ENCODE results near the gene BICDL1. TPM values are rescaled to one million over a fixed set of nuclear protein-coding genes. Genes with fewer than 3 reads are reported as not detected.
"Not testable (repeated sequence)": the region's sequence is repeated elsewhere in the genome, so short reads cannot be mapped to it uniquely, and the experiment has no call there.

The BICDL1 gene
- total RNA-seq, 2 experiments from 2014 or later: 51.2 to 65.9 TPM

GRCh38 chr12:120010661-120011230 is 21.7 kb downstream of the BICDL1 start:
- H3K9me3 Mint-ChIP-seq: no peaks in the 10 kb centered on the region
- ChIA-PET CTCF (interaction anchor here (0.9 to 1.9 kb wide), 4 partner anchors 10 to 76 kb away, joined by 3 to 4 read pairs (median 3); partner anchors contain the start of gene BICDL1), POLR2A (no interaction called here)
- no peak overlapping the region for H3K4me3 Mint-ChIP-seq
- H3K36me3 Mint-ChIP-seq (ENCODE audit: low read depth): peaks cover 48% of the 10 kb centered on the region
- peak; percentile 35 for DNase-seq
- peaks cover 94% of the 10 kb centered on the region for H3K4me1 Mint-ChIP-seq
- H3K27ac Mint-ChIP-seq: peak overlapping the region; percentile 96
- no peaks in the 10 kb centered on the region for H3K27me3 Mint-ChIP-seq

- Mint-ChIP-seq H3K27ac (peak overlapping the region; percentile 96), H3K4me1 (peaks cover 88% of the 10 kb centered on the region), H3K36me3 (ENCODE audit: low read depth) (peaks cover 58% of the 10 kb centered on the region), H3K4me3 (peak overlapping the region; percentile 56), H3K9me3 (peaks cover 4% of the 10 kb centered on the region), H3K27me3 (no peaks in the 10 kb centered on the region)
- CTCF ChIA-PET: interaction anchor here (1.1 kb wide), 1 partner anchor 11 kb away, joined by 3 read pairs; no protein-coding TSS in a partner anchor
- peak; percentile 83 for DNase-seq
- POLR2A ChIA-PET: no interaction called here
These were observed 23.1 kb downstream of the BICDL1 start for GRCh38 chr12:120012067-120012621.

DNA sequence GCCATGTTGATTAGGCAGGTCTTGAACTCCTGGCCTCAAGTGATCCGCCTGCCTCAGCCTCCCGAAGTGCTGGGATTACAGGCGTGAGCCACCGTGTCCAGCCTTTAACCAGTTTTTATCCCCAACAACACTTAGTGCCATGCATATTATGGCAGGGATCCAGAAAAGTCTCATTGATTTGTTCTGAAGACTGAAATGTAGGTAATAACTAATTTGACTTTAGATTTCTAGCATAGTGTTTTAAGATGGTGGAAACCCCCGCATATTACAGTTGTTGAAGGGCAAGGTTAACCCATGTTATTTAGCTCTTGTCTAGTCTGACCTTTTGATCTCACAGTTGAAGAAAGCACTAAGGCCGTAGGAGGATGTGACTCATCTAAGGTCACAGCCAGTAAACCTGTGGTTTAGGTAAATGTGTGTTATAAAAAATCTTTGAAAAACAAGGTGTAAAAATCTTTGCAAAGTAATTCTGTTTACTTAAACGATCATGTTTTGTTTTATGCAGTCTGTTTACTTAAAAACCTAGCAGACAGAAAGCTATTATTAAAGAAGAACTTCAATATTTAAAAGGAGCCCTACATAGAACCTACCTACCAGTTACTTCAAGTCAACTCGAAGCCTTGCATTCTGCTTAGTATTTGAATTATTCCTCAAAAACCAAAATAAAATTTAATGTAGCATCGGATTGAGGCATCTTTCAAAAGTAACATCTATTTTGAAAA is 24.8 kb downstream of the BICDL1 start:
- CTCF ChIA-PET: interaction anchor here (1.1 to 1.6 kb wide), 2 partner anchors 13 to 24 kb away, joined by 3 to 5 read pairs; partner anchors contain the start of gene BICDL1

DNA sequence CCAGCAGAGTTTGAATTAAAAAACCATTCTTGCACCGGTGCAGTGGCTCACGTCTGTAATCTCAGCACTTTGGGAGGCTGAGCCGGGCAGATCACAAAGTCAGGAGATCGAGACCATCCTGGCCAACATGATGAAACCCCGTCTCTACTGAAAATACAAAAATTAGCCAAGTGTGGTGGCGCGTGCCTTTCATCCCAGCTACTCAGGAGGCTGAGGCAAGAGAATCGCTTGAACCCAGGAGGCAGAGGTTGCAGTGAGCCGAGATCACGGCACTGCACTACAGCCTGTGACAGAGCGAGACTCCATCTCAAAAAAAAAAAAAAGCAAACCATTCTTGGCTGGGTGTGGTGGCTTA is 25.3 kb downstream of the BICDL1 start:
- peaks cover 52% of the 10 kb centered on the region for H3K36me3 Mint-ChIP-seq (ENCODE audit: low read depth)
- DNase-seq, H3K9me3 Mint-ChIP-seq, POLR2A ChIA-PET, H3K27me3 Mint-ChIP-seq: not testable (repeated sequence)
- peaks cover 77% of the 10 kb centered on the region for H3K4me1 Mint-ChIP-seq
- peak overlapping the region; percentile 96 for H3K27ac Mint-ChIP-seq
- peak overlapping the region; percentile 46 for H3K4me3 Mint-ChIP-seq
- CTCF ChIA-PET: interaction anchor here (0.9 to 1.6 kb wide), 2 partner anchors 12 to 25 kb away, joined by 3 to 5 read pairs; partner anchors contain the start of gene BICDL1

More for the DNA sequence above, 24.8 kb downstream of the BICDL1 start:
- POLR2A ChIA-PET: no interaction called here
- Mint-ChIP-seq H3K36me3 (ENCODE audit: low read depth) (peaks cover 55% of the 10 kb centered on the region), H3K9me3 (peaks cover 4% of the 10 kb centered on the region), H3K27ac (peak overlapping the region; percentile 96), H3K27me3 (no peaks in the 10 kb centered on the region), H3K4me1 (peaks cover 80% of the 10 kb centered on the region), H3K4me3 (peak overlapping the region; percentile 46)
- DNase-seq: peak; percentile 78

DNA sequence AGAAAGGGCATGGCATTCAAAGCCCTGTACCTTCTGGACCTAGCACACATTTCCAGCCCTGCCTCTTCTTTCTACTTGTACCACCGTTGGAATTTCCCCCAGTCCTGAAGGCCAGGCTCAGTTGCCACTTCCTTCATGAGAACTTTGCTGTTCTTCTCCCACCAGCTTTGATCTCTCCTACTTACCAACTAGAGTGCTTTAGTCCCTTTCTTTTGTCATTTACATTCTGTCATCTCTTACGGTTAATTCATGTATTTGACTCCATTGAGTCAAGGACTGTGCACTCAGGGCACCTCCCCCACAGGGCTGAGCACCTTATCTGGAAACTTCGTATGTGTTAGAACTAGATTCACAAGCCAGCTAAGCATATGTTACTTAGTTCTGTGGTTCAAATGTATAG is 26.3 kb downstream of the BICDL1 start:
- Mint-ChIP-seq H3K4me1 (peaks cover 69% of the 10 kb centered on the region), H3K4me3 (peak overlapping the region; percentile 30), H3K27me3 (no peaks in the 10 kb centered on the region), H3K36me3 (ENCODE audit: low read depth) (peaks cover 48% of the 10 kb centered on the region), H3K27ac (peak overlapping the region; percentile 85), H3K9me3 (peaks cover 4% of the 10 kb centered on the region)
- ChIA-PET CTCF (interaction anchor here (0.6 to 1.6 kb wide), 3 partner anchors 11 to 27 kb away, joined by 3 to 4 read pairs (median 3); partner anchors contain the start of gene BICDL1), POLR2A (interaction anchor here (0.9 kb wide), 1 partner anchor 9 kb away, joined by 4 read pairs; no protein-coding TSS in a partner anchor)
- peak; percentile 33 for DNase-seq

- H3K4me3 Mint-ChIP-seq, POLR2A ChIA-PET, H3K9me3 Mint-ChIP-seq, DNase-seq, H3K27me3 Mint-ChIP-seq: not testable (repeated sequence)
- Mint-ChIP-seq H3K4me1 (peaks cover 60% of the 10 kb centered on the region), H3K27ac (peak overlapping the region; percentile 85), H3K36me3 (ENCODE audit: low read depth) (peaks cover 48% of the 10 kb centered on the region)
- CTCF ChIA-PET: interaction anchor here (1.6 kb wide), 1 partner anchor 28 kb away, joined by 3 read pairs; the partner anchor contains the start of gene BICDL1
These were observed 27.2 kb downstream of the BICDL1 start for GRCh38 chr12:120016199-120016598.

DNA sequence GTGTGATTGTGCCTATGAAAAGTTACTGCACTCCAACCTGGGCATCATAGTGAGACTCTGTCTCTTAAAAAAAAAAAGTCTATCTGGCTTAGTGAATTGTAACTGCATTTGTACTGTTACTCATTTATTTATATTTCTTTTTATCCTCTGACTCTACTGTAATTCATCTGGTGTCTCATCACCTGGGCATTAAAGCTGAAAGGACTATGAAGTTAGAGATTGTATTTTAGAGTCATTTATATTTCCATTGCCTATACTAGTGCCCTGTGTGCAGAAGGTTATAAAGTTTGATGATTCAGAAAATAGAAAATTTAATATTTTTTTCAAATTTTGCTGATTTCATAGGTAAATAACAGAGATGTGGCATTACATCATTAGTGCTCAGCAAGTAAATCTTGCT is 30.2 kb downstream of the BICDL1 start:
- H3K27ac Mint-ChIP-seq: no peak overlapping the region
- H3K4me1 Mint-ChIP-seq: peaks cover 30% of the 10 kb centered on the region
- no peak for DNase-seq
- H3K9me3 Mint-ChIP-seq: peaks cover 10% of the 10 kb centered on the region
- CTCF ChIA-PET: interaction anchor here (0.6 kb wide), 1 partner anchor 41 kb away, joined by 3 read pairs; no protein-coding TSS in a partner anchor
- POLR2A ChIA-PET: no interaction called here
- H3K27me3 Mint-ChIP-seq: no peaks in the 10 kb centered on the region
- H3K36me3 Mint-ChIP-seq (ENCODE audit: low read depth): peaks cover 48% of the 10 kb centered on the region
- no peak overlapping the region for H3K4me3 Mint-ChIP-seq

- H3K36me3 Mint-ChIP-seq (ENCODE audit: low read depth): peaks cover 50% of the 10 kb centered on the region
- H3K4me1 Mint-ChIP-seq: peaks cover 24% of the 10 kb centered on the region
- H3K4me3 Mint-ChIP-seq: no peak overlapping the region
- ChIA-PET POLR2A (no interaction called here), CTCF (no interaction called here)
- H3K27ac Mint-ChIP-seq: no peak overlapping the region
- H3K9me3 Mint-ChIP-seq: peaks cover 14% of the 10 kb centered on the region
- no peak for DNase-seq
- no peaks in the 10 kb centered on the region for H3K27me3 Mint-ChIP-seq
These were observed 30.9 kb downstream of the BICDL1 start for GRCh38 chr12:120019938-120020337.

DNA sequence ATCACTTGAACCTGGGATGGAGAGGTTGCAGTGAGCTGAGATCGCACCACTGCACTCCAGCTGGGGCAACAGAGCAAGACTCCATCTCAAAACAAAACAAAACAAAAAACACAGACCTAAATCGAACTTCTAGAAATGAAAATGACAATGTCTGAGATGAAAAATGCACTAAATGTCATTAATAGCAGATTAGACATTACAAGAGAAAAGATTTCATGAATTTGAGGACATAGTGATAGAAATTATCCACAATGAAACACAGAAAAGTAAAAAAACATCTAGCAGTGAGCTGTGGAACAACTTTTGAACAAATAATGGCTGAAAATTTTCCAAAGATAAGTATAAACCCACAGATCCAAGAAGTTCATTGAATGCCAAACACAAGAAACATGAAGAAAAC is 35.2 kb downstream of the BICDL1 start:
- no peaks in the 10 kb centered on the region for H3K4me1 Mint-ChIP-seq
- H3K4me3 Mint-ChIP-seq: no peak overlapping the region
- CTCF ChIA-PET: no interaction called here
- H3K27ac Mint-ChIP-seq: no peak overlapping the region
- POLR2A ChIA-PET: no interaction called here
- H3K27me3 Mint-ChIP-seq: no peaks in the 10 kb centered on the region
- no peak for DNase-seq
- peaks cover 10% of the 10 kb centered on the region for H3K9me3 Mint-ChIP-seq
- H3K36me3 Mint-ChIP-seq (ENCODE audit: low read depth): peaks cover 35% of the 10 kb centered on the region

DNA sequence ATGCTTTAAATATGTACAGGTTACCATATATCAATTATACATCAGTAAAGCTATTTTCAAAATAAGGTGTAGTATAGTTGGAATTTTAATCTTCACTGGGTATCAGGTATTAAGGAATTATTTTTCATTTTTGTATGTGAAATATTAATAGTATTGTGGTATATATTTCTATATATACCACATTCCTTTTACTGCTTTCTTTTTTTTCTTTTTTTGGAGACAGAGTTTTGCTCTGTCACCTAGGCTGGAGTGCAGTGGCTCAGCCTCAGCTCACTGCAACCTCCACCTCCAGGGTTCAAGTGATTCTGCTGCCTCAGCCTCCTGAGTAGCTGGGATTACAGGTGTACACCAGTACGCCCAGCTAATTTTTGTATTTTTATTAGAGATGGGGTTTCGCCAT is 36.6 kb downstream of the BICDL1 start:
- no peaks in the 10 kb centered on the region for H3K27me3 Mint-ChIP-seq
- ChIA-PET POLR2A (no interaction called here), CTCF (interaction anchor here (1.0 to 1.4 kb wide), 2 partner anchors 11 to 18 kb away, joined by 3 read pairs; no protein-coding TSS in a partner anchor)
- H3K9me3 Mint-ChIP-seq: peaks cover 10% of the 10 kb centered on the region
- H3K4me1 Mint-ChIP-seq: no peaks in the 10 kb centered on the region
- H3K4me3 Mint-ChIP-seq: no peak overlapping the region
- H3K36me3 Mint-ChIP-seq (ENCODE audit: low read depth): peaks cover 33% of the 10 kb centered on the region
- DNase-seq: no peak
- H3K27ac Mint-ChIP-seq: no peak overlapping the region

DNA sequence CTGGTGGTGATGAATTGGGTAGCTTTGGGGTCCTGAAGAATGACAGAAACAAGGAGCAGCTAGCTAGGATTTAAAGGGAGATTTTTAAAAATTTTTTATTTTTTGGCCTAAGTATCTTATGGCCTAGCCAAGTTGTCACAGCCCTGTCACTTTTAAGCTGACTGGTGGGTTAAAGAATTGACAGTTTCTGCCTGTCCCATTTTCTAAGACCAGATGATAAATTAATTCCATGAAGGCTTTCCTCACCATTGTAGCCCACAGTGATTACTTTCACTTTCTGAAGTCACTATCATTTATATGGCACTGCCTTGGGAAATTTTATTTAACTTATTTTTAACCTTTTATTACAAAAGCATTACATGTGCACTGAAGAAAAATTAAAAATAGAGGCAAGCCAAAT is 43.2 kb downstream of the BICDL1 start:
- CTCF ChIA-PET: interaction anchor here (0.6 to 1.1 kb wide), 3 partner anchors 25 to 55 kb away, joined by 3 to 5 read pairs (median 4); no protein-coding TSS in a partner anchor
- H3K36me3 Mint-ChIP-seq (ENCODE audit: low read depth): peaks cover 8% of the 10 kb centered on the region
- no peaks in the 10 kb centered on the region for H3K27me3 Mint-ChIP-seq

GRCh38 chr12:120037851-120038250 is 48.8 kb downstream of the BICDL1 start:
- no peak overlapping the region for H3K4me3 Mint-ChIP-seq
- ChIA-PET POLR2A (no interaction called here), CTCF (no interaction called here)
- H3K9me3 Mint-ChIP-seq: no peaks in the 10 kb centered on the region
- H3K36me3 Mint-ChIP-seq (ENCODE audit: low read depth): peaks cover 6% of the 10 kb centered on the region
- DNase-seq: no peak
- no peak overlapping the region for H3K27ac Mint-ChIP-seq
- H3K4me1 Mint-ChIP-seq: peaks cover 14% of the 10 kb centered on the region
- H3K27me3 Mint-ChIP-seq: no peaks in the 10 kb centered on the region

More for the DNA sequence above, 43.2 kb downstream of the BICDL1 start:
- no peak for DNase-seq
- POLR2A ChIA-PET: no interaction called here
- H3K4me3 Mint-ChIP-seq: no peak overlapping the region
- peaks cover 10% of the 10 kb centered on the region for H3K4me1 Mint-ChIP-seq
- H3K9me3 Mint-ChIP-seq: no peaks in the 10 kb centered on the region
- peak overlapping the region; percentile 64 for H3K27ac Mint-ChIP-seq

DNA sequence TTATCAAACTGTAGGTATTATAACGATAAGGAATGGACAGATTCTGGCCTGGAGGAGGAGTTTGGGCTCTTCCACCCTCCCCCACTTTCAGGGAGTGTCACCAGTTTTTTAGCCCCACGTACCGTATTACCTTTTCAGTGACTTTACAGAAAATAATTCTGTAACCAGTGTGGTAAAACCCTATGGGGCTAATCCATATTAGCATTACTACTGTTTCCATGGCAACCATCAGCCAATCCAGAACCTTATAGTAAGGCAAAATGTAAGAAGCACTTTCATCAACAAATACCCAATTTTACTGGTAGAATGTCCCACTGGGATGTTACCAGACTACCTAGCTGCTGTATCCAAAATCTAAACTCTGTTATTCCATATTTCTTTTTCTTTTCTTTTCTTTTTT is 50.7 kb downstream of the BICDL1 start:
- ChIA-PET POLR2A (no interaction called here), CTCF (interaction anchor here (0.6 kb wide), 1 partner anchor 25 kb away, joined by 4 read pairs; no protein-coding TSS in a partner anchor)
- Mint-ChIP-seq H3K27me3 (no peaks in the 10 kb centered on the region), H3K4me3 (no peak overlapping the region), H3K4me1 (peaks cover 14% of the 10 kb centered on the region), H3K9me3 (no peaks in the 10 kb centered on the region), H3K27ac (no peak overlapping the region), H3K36me3 (ENCODE audit: low read depth) (peaks cover 14% of the 10 kb centered on the region)
- no peak for DNase-seq

All from activated CD4-positive, alpha-beta T cell treated with anti-CD3 and anti-CD28 coated beads, Interleukin-2, amount 10 ng/mL, durations not matched to agents 7 days and 5 days (primary cell).